ENCODE data around the gene HPSE2.

HPSE2 gene

GRCh38 chr10:98620503-98620902 is 615.1 kb downstream of the HPSE2 start:
- no peak for DNase-seq (ENCODE audit: low read depth, low spot score)

GRCh38 chr10:98619446-98619845 is 616.2 kb downstream of the HPSE2 start:
- DNase-seq (ENCODE audit: low read depth, low spot score): no peak

- no peak for DNase-seq (ENCODE audit: low read depth, low spot score)
Measured at GRCh38 chr10:98617906-98618520, 617.6 kb downstream of the HPSE2 start.

GRCh38 chr10:98613446-98613845 is 622.2 kb downstream of the HPSE2 start:
- DNase-seq (ENCODE audit: low read depth, low spot score): no peak

- no peak for DNase-seq (ENCODE audit: low read depth, low spot score)
Measured at GRCh38 chr10:98611436-98611835, 624.2 kb downstream of the HPSE2 start.

GRCh38 chr10:98610836-98611235 is 624.8 kb downstream of the HPSE2 start:
- DNase-seq (ENCODE audit: low read depth, low spot score): no peak

GRCh38 chr10:98610301-98610700 is 625.4 kb downstream of the HPSE2 start:
- DNase-seq (ENCODE audit: low read depth, low spot score): no peak

GRCh38 chr10:98609265-98609664 is 626.4 kb downstream of the HPSE2 start:
- DNase-seq (ENCODE audit: low read depth, low spot score): no peak

GRCh38 chr10:98608411-98608810 is 627.2 kb downstream of the HPSE2 start:
- DNase-seq (ENCODE audit: low read depth, low spot score): no peak

GRCh38 chr10:98602224-98602623 is 633.4 kb downstream of the HPSE2 start:
- no peak for DNase-seq (ENCODE audit: low read depth, low spot score)

GRCh38 chr10:98599032-98599610 is 636.5 kb downstream of the HPSE2 start:
- DNase-seq (ENCODE audit: low read depth, low spot score): no peak

GRCh38 chr10:98596404-98596803 is 639.2 kb downstream of the HPSE2 start:
- no peak for DNase-seq (ENCODE audit: low read depth, low spot score)

GRCh38 chr10:98589691-98590090 is 646.0 kb downstream of the HPSE2 start:
- DNase-seq (ENCODE audit: low read depth, low spot score): no peak

GRCh38 chr10:98589007-98589406 is 646.6 kb downstream of the HPSE2 start:
- no peak for DNase-seq (ENCODE audit: low read depth, low spot score)

GRCh38 chr10:98587156-98587837 is 648.4 kb downstream of the HPSE2 start:
- DNase-seq (ENCODE audit: low read depth, low spot score): no peak

GRCh38 chr10:98586096-98586495 is 649.6 kb downstream of the HPSE2 start:
- DNase-seq (ENCODE audit: low read depth, low spot score): no peak

GRCh38 chr10:98582363-98582762 is 653.3 kb downstream of the HPSE2 start:
- no peak for DNase-seq (ENCODE audit: low read depth, low spot score)

- no peak for DNase-seq (ENCODE audit: low read depth, low spot score)
Measured at GRCh38 chr10:98577578-98577977, 658.1 kb downstream of the HPSE2 start.

- no peak for DNase-seq (ENCODE audit: low read depth, low spot score)
Measured at GRCh38 chr10:98577168-98577567, 658.5 kb downstream of the HPSE2 start.

- DNase-seq (ENCODE audit: low read depth, low spot score): no peak
Measured at GRCh38 chr10:98576096-98576495, 659.6 kb downstream of the HPSE2 start.

- DNase-seq (ENCODE audit: low read depth, low spot score): no peak
Measured at GRCh38 chr10:98572594-98572993, 663.1 kb downstream of the HPSE2 start.

- DNase-seq (ENCODE audit: low read depth, low spot score): no peak
Measured at GRCh38 chr10:98570834-98571233, 664.8 kb downstream of the HPSE2 start.

- no peak for DNase-seq (ENCODE audit: low read depth, low spot score)
Measured at GRCh38 chr10:98569853-98570252, 665.8 kb downstream of the HPSE2 start.
